ENCODE results near the gene PHYHIPL.

DNA sequence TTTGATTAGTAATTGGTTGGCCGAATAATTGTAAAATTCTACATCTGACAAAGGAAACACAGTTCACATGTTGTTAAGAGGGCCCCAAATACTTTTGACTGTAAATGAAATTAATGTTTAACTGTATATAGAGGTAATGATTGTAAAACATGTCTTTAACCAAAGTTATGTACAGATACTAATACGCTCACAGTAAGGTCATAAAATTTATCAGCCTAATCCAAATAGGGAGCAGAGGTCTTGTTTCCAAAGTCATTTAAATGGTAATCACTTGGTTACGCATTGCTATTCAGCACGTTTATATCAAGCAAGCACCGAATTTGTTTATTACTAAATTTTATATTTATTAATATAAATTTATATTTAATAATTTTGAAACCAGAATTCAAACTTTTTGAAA is 1.4 kb downstream of the PHYHIPL start:
- TF ChIP-seq ZBTB21 (tag by site-specific recombination; IDR thresholded peaks at IDR 0.05) (no peak), ZNF24 (tag by site-specific recombination; IDR thresholded peaks at IDR 0.05) (no peak)
- TF ChIP-seq, protein P1, sequence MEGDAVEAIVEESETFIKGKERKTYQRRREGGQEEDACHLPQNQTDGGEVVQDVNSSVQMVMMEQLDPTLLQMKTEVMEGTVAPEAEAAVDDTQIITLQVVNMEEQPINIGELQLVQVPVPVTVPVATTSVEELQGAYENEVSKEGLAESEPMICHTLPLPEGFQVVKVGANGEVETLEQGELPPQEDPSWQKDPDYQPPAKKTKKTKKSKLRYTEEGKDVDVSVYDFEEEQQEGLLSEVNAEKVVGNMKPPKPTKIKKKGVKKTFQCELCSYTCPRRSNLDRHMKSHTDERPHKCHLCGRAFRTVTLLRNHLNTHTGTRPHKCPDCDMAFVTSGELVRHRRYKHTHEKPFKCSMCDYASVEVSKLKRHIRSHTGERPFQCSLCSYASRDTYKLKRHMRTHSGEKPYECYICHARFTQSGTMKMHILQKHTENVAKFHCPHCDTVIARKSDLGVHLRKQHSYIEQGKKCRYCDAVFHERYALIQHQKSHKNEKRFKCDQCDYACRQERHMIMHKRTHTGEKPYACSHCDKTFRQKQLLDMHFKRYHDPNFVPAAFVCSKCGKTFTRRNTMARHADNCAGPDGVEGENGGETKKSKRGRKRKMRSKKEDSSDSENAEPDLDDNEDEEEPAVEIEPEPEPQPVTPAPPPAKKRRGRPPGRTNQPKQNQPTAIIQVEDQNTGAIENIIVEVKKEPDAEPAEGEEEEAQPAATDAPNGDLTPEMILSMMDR (tag by site-specific recombination; IDR thresholded peaks at IDR 0.05), result no peak
